ENCODE results near the gene GPR50.

The GPR50 gene

DNA sequence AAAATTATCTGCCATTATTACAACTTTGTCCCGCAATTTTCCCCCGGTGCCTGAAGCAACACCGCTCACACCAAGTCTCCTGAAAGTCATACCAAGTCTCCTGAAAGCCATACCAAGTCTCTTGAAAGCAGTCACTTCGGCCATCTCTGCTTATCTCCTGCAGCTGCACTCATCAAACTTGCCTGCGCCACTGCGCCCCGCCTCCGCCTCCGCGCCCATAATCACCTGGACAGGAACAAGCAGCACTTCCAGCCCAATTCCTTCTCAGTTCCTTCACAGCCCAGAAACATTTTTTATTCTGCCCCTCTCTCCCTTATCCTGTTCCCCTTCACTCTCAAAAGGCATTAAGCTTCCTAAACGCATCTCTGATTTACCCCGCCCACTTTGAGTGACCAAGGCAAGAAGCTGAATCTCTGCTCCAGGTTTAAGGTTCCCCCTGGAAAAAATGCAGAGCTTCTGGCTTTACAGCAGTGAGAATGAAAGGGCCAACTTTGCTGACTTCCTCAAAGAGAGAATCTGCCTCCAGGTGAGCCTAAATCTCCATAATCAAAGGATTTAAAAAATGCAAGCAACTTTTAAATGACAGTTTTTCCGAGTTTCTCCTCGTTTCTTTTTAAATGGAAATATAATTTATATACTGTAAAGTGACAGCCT is 7.7 kb downstream of the GPR50 start:
- Histone ChIP-seq H3K36me3 (replicated peaks) (no peaks in the 10 kb centered on the region), H3K4me3 (ENCODE audit: low read depth, low read length) (no peak overlapping the region), H3K27ac (no peak overlapping the region), H3K27me3 (replicated peaks) (no peaks in the 10 kb centered on the region)
- in situ Hi-C loops (cut with HindIII; ENCODE audit: low pct_ligation_motif_present, low sequenced_read_pairs) = no loop called here
- TF ChIP-seq, protein P1, sequence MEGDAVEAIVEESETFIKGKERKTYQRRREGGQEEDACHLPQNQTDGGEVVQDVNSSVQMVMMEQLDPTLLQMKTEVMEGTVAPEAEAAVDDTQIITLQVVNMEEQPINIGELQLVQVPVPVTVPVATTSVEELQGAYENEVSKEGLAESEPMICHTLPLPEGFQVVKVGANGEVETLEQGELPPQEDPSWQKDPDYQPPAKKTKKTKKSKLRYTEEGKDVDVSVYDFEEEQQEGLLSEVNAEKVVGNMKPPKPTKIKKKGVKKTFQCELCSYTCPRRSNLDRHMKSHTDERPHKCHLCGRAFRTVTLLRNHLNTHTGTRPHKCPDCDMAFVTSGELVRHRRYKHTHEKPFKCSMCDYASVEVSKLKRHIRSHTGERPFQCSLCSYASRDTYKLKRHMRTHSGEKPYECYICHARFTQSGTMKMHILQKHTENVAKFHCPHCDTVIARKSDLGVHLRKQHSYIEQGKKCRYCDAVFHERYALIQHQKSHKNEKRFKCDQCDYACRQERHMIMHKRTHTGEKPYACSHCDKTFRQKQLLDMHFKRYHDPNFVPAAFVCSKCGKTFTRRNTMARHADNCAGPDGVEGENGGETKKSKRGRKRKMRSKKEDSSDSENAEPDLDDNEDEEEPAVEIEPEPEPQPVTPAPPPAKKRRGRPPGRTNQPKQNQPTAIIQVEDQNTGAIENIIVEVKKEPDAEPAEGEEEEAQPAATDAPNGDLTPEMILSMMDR (IDR thresholded peaks at IDR 0.05; ENCODE audit: low read depth, low read length, missing control alignments) = no peak
- DNase-seq = no peak

DNA sequence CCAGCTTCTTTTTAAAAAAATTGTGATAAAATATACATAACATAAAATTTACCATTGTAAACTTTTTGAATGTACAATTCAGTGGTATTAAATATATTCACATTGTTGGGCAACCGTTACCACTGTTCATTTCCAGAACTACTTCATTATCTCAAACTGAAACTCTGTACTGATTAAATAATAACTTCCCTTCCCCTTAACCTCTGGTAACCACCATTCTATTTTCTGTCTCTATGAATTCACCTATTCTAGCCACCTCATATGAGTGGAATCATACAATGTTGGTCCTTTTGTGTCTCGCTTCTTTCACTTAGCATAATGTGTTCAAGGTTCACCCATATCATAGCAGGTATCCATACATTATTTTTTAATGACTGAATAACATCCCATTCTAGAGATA is 8.3 kb downstream of the GPR50 start:
- Histone ChIP-seq H3K27ac (no peak overlapping the region), H3K36me3 (replicated peaks) (no peaks in the 10 kb centered on the region), H3K27me3 (replicated peaks) (no peaks in the 10 kb centered on the region), H3K4me3 (ENCODE audit: low read depth, low read length) (no peak overlapping the region)
- TF ChIP-seq, protein P1 (IDR thresholded peaks at IDR 0.05; ENCODE audit: low read depth, low read length, missing control alignments) = no peak
- in situ Hi-C loops (cut with HindIII; ENCODE audit: low pct_ligation_motif_present, low sequenced_read_pairs) = no loop called here
- no peak for DNase-seq

DNA sequence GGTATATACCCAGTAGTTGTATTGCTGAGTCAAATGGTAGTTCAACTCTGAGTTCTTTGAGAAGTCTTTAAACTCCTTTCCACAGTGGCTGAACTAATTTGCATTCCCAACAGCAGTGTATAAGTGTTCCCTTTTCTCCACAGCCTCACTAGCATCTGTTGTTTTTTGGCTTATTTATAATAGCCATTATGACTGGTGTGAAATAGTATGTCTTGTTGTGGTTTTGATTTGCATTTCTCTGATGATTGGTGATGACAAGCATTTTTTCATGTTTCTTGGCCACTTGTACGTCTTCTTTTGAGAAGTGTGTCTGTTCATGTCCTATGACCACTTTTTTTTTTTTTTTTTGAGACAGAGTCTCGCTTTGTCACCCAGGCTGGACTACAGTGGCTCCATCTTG is 30.5 kb downstream of the GPR50 start:
- Histone ChIP-seq H3K27me3 (replicated peaks) (no peaks in the 10 kb centered on the region), H3K36me3 (replicated peaks) (no peaks in the 10 kb centered on the region), H3K27ac (no peak overlapping the region), H3K4me3 (ENCODE audit: low read depth, low read length) (no peak overlapping the region)
- in situ Hi-C loops (cut with HindIII; ENCODE audit: low pct_ligation_motif_present, low sequenced_read_pairs) = no loop called here
- DNase-seq = no peak
- TF ChIP-seq, protein P1 (IDR thresholded peaks at IDR 0.05; ENCODE audit: low read depth, low read length, missing control alignments) = no peak

DNA sequence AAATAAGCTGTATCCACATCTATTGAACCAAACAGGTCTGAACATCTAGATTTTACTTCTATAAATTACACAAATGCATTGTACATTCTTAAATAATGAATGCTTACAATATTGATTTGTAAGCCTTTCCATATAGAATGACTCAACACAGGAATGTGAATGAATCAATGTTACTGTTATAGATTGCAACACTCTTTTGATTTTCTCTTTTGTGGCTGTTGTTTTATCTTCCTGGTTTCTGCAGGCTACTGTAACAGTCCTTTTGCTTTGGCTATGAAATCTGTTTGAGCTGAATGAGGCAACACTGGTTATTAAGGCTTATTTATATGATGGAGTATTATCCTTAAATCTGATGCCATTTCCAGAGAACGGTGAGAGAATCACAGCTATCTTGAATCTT is 49.5 kb downstream of the GPR50 start:
- TF ChIP-seq, protein P1 (IDR thresholded peaks at IDR 0.05; ENCODE audit: low read depth, low read length, missing control alignments) = no peak
- no peaks in the 10 kb centered on the region for H3K27me3 ChIP-seq (replicated peaks)
- H3K4me3 ChIP-seq (ENCODE audit: low read depth, low read length) = no peak overlapping the region
- no peak for DNase-seq
- in situ Hi-C loops (cut with HindIII; ENCODE audit: low pct_ligation_motif_present, low sequenced_read_pairs) = no loop called here
- H3K27ac ChIP-seq = no peak overlapping the region
- H3K36me3 ChIP-seq (replicated peaks) = no peaks in the 10 kb centered on the region

DNA sequence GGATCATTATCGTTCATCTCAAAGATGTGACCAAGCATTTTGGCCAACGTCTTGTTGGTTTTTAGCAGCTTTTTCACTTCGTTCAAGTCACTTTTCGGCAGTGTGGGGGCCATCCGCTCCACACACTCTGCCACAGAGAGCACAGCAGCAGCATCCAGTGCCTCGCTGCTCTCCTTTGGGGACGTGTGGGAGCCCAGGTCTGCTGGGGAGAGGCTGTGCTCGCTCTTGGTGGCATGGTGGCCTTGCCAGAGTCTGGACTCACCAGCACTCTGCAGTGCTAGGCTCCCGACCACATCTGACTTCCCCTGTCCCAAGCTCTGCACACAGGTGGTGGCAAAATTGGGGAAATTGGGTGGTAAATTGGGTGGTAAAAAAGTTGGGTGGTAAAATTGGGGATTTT is 50.6 kb downstream of the GPR50 start:
- TF ChIP-seq, protein P1 (IDR thresholded peaks at IDR 0.05; ENCODE audit: low read depth, low read length, missing control alignments) = no peak
- no peaks in the 10 kb centered on the region for H3K27me3 ChIP-seq (replicated peaks)
- no peak overlapping the region for H3K4me3 ChIP-seq (ENCODE audit: low read depth, low read length)
- no peaks in the 10 kb centered on the region for H3K36me3 ChIP-seq (replicated peaks)
- no peak for DNase-seq
- no peak overlapping the region for H3K27ac ChIP-seq
- in situ Hi-C loops (cut with HindIII; ENCODE audit: low pct_ligation_motif_present, low sequenced_read_pairs) = no loop called here

DNA sequence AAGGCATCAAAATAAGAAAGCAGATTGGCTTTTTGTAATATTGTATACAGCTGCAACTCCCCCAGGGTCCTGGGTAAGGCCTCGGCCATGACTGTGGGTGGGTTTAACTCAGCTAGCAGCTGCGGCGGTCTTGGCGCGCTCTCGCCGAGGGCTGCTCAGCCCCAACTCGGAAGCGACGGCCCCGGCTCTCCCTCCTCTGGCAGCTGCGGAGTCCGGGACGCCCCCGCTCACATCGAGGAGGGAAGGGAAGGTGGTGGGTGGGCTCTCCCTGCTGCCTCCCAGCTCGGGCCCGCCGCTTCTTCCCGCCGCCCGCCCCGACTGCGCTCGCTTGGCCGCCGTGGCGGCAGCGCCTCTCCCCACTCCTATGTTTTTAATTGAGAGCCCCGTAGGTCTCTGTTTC is 51.2 kb downstream of the GPR50 start:
- DNase-seq = no peak
- in situ Hi-C loops (cut with HindIII; ENCODE audit: low pct_ligation_motif_present, low sequenced_read_pairs) = no loop called here
- Histone ChIP-seq H3K36me3 (replicated peaks) (no peaks in the 10 kb centered on the region), H3K27ac (no peak overlapping the region), H3K27me3 (replicated peaks) (no peaks in the 10 kb centered on the region), H3K4me3 (ENCODE audit: low read depth, low read length) (no peak overlapping the region)
- TF ChIP-seq, protein P1 (IDR thresholded peaks at IDR 0.05; ENCODE audit: low read depth, low read length, missing control alignments) = no peak
